NCI-H82 (cell line): ENCODE data around the gene SLC12A6.
"Not testable (repeated sequence)": the region's sequence is repeated elsewhere in the genome, so short reads cannot be mapped to it uniquely, and the experiment has no call there.

ENCODE experiments used
- DNase-seq: peaks from one replicate; lab custom pipeline; 2025; lab: John Stamatoyannopoulos, UW

The SLC12A6 gene

GRCh38 chr15:34337557-34338306 lies at the start of gene SLC12A6:
Gene SLC12A6, minus strand, starts transcription at chr15:34337781. Its CDS starts 1,101 bp downstream, at chr15:34336680.
- DNase-seq: peak; percentile 98

- not testable (repeated sequence) for DNase-seq
These were observed 44.4 kb upstream of the SLC12A6 start for GRCh38 chr15:34381829-34382521.

- DNase-seq: not testable (repeated sequence)
These were observed 42.9 kb upstream of the SLC12A6 start for GRCh38 chr15:34380491-34380890.

GRCh38 chr15:34376856-34377255 lies 39.3 kb upstream of the SLC12A6 start:
- DNase-seq: no peak

GRCh38 chr15:34375541-34375940 lies 38.0 kb upstream of the SLC12A6 start:
- DNase-seq: not testable (repeated sequence)

GRCh38 chr15:34374816-34375215 lies 37.2 kb upstream of the SLC12A6 start:
- no peak for DNase-seq

- DNase-seq: no peak
These were observed 36.4 kb upstream of the SLC12A6 start for GRCh38 chr15:34373951-34374350.

GRCh38 chr15:34370643-34371042 lies 33.1 kb upstream of the SLC12A6 start:
- no peak for DNase-seq

- no peak for DNase-seq
These were observed 32.5 kb upstream of the SLC12A6 start for GRCh38 chr15:34370129-34370528.

GRCh38 chr15:34367101-34368081 lies 29.8 kb upstream of the SLC12A6 start, which contains the start of gene LPCAT4:
Gene LPCAT4, minus strand, starts transcription at chr15:34367196. Its CDS starts 96 bp downstream, at chr15:34367100.
- peak; percentile 95 for DNase-seq

- DNase-seq: peak; percentile 83
These were observed 28.9 kb upstream of the SLC12A6 start for GRCh38 chr15:34366271-34367065.

GRCh38 chr15:34365836-34366235 lies 28.3 kb upstream of the SLC12A6 start:
- DNase-seq: no peak

- no peak for DNase-seq
These were observed 27.7 kb upstream of the SLC12A6 start for GRCh38 chr15:34365091-34365825.

- DNase-seq: no peak
These were observed 26.5 kb upstream of the SLC12A6 start for GRCh38 chr15:34364041-34364440.

- no peak for DNase-seq
These were observed 24.6 kb upstream of the SLC12A6 start for GRCh38 chr15:34362047-34362773.

- DNase-seq: no peak
These were observed 23.7 kb upstream of the SLC12A6 start for GRCh38 chr15:34361278-34361677.

- DNase-seq: no peak
These were observed 22.7 kb upstream of the SLC12A6 start for GRCh38 chr15:34360298-34360697.

GRCh38 chr15:34359416-34359815 lies 21.8 kb upstream of the SLC12A6 start:
- DNase-seq: no peak

- no peak for DNase-seq
These were observed 21.4 kb upstream of the SLC12A6 start for GRCh38 chr15:34358948-34359347.

GRCh38 chr15:34358367-34358766 lies 20.8 kb upstream of the SLC12A6 start:
- DNase-seq: peak; percentile 30
